Activated naive CD4-positive, alpha-beta T cell treated with anti-CD3 and anti-CD28 coated beads, Interleukin-2, amount 50 U/mL, for 72 hours (primary cell): Measurements from ENCODE around the gene WDR46. TPM values are rescaled to one million over a fixed set of nuclear protein-coding genes. Genes with fewer than 3 reads are reported as not detected.

Source experiments
- ATAC-seq, 2 donors: fragments of 150-1000 bp; cut with Tn5 transposase; 2 replicates each; pipeline ENCODE4 v1.10.0; 2021; ENCODE audit warnings: mild to moderate bottlenecking in 2 of 2, moderate library complexity in 2 of 2
- DNase-seq, 2 donors: peaks; one replicate each; pipeline ENCODE4 v3.0.0; 2021 to 2022; ENCODE audit warnings: low spot score in 2 of 2
- H3K27ac Mint-ChIP-seq, 2 donors: one replicate each; pipeline ENCODE4 v1.8.0; 2022; ENCODE audit warnings: mild to moderate bottlenecking in 2 of 2, mixed read lengths in 2 of 2
- H3K36me3 Mint-ChIP-seq, 2 donors: one replicate each; pipeline ENCODE4 v1.8.0; 2022; ENCODE audit warnings: mixed read lengths in 2 of 2
- H3K9me3 Mint-ChIP-seq, 2 donors: one replicate each; pipeline ENCODE4 v1.8.0; 2022; ENCODE audit warnings: mixed read lengths in 2 of 2
- total RNA-seq, 2 donors: library from RNA; stranded (reverse); gene quantifications; one replicate each; pipeline ENCODE4 v1.2.3, GENCODE V29; 2022

WDR46 gene
- total RNA-seq, 2 donors from 2014 or later, result 73.7 to 81.5 TPM

DNA sequence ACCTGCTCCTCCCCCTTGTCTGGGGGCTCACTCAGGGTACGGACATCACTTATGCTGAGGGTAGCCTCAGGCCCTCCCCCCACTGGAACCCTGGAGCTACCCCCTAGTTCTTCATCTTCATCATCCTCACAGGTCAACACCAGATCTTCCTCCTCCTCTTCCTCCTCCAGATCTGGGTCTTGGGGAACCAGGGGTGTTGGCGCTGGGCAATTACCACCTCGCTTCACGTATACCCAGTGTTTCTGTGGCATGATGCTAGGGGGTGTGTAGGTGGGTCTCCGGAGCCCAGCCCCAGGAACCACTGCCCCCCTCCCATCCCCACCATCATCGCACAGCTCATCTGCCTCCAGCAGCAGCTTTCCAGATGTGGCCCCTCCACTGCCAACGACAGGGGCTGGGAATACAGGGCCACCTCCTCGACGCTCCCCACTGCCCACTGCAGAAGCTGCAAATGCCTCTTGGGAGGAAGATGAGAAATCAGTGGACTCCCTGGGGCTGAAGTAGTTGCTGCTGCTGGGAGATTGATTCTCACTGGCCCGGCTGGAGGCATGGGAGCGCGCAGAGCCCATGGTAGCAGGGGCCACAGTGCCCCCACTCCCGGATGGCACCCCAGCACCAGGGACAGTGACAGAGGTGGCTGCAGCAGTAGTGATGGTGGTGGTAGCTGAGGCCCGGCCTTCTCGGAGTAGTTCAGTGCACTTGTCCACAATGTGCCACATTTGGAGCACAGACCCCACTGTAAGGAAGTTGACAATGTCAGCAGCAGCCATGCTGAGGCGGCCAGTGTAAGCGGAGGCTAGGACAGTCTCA, 27.0 kb upstream of the WDR46 start:
- no peak for DNase-seq
- H3K36me3 Mint-ChIP-seq, result peaks cover 34 to 59% of the 10 kb centered on the region in 2 donors
- no peaks in the 10 kb centered on the region for H3K9me3 Mint-ChIP-seq
- no peak for ATAC-seq
- H3K27ac Mint-ChIP-seq, result peak overlapping the region; percentile 84 to 98

DNA sequence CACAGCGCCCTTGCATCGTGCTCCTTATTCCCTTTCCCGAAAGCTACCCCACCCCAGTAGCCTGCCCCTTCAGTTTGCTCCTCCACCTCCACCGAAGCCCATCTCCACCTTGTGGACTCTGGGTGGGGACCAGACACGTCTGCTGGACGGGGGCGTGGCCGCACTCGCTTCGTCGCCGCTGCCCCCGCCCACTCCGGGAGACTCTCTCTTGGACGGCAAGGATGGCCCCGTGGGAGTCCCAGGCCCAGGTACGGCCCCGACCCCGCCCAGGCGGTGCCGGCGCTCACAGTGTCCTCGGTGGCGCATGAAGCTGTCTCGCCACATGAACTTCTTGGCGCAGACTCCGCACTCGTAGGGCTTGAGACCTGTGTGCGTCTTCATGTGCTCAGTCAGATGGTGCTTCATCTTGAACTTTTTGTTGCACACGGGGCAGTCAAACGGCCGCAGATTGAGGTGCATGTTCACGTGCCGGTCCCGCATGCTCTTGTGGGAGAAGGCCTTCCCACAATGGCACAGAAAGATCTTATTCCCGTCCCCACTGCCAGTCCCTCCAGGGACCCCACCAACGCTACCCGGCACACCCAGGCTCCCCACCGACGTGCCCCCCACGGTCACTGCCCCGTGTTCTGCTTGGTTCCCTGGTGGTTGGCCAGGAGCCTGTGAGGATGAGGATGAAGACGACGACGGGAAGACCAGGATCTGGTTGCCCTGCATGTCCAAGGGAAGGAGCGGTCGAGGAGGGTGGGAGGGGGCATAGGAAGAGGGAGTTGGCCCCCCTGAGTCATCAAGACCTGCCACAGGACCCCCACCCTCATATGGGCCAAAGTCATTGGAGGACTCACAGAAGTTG, 26.1 kb upstream of the WDR46 start:
- ATAC-seq, result no peak
- no peaks in the 10 kb centered on the region for H3K9me3 Mint-ChIP-seq

GRCh38 chr6:33314515-33314942, 25.5 kb upstream of the WDR46 start:
- peak overlapping the region; percentile 98 to 99 for H3K27ac Mint-ChIP-seq
- H3K36me3 Mint-ChIP-seq, result peaks cover 22 to 48% of the 10 kb centered on the region in 2 donors
- ATAC-seq (peak; percentile 21 to 59), DNase-seq (peak in 1 of 2 donors; percentile 56)
- no peaks in the 10 kb centered on the region for H3K9me3 Mint-ChIP-seq

More for the DNA sequence above, 26.1 kb upstream of the WDR46 start:
- no peak for DNase-seq
- Mint-ChIP-seq H3K36me3 (peaks cover 26 to 54% of the 10 kb centered on the region in 2 donors), H3K27ac (peak overlapping the region; percentile 98 to 99)

GRCh38 chr6:33313709-33314514, 24.9 kb upstream of the WDR46 start, which contains the start of gene TAPBP:
TSS of gene TAPBP (minus strand) at chr6:33314078. CDS start at chr6:33314041, 37 bp downstream.
- ATAC-seq (peak; percentile 65), DNase-seq (peak; percentile 73 to 93)
- Mint-ChIP-seq H3K36me3 (peaks cover 17 to 43% of the 10 kb centered on the region in 2 donors), H3K27ac (peak within 1 kb of the TSS; percentile 98 to 99), H3K9me3 (no peaks in the 10 kb centered on the region)

DNA sequence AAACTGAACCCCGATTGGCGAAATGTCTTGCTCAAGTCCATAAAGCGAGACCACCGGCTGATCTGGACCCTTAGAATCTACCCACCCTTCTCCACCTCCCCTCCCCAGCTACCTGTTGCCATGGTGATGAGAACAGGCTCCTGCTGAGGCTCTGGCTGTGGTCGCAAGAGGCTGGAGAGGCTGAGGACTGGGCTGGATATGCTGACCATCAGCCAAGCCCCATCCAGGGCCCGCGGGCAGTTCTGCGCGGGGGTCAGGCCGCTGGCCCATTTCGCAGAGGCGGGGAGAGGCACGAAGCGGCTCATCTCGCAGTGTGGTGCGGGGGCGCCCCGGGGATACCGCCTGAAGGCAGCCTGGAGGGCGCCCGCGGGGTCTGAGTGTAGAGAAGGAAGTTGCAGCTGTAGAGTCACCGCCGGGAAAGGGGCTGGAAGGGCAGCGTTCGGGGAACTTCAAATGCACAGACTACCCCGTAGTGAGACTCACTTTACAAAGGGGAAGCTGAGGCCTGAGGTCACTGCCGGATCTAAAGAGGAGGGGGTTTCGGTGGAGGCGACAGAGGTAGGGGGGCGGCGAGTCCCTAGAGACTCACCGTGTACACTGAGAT, 24.2 kb upstream of the WDR46 start:
- DNase-seq, result peak; percentile 51 to 83
- H3K27ac Mint-ChIP-seq, result peak overlapping the region; percentile 98 to 99
- no peaks in the 10 kb centered on the region for H3K9me3 Mint-ChIP-seq
- H3K36me3 Mint-ChIP-seq, result peaks cover 17 to 36% of the 10 kb centered on the region in 2 donors
- ATAC-seq, result peak; percentile 5 to 49

DNA sequence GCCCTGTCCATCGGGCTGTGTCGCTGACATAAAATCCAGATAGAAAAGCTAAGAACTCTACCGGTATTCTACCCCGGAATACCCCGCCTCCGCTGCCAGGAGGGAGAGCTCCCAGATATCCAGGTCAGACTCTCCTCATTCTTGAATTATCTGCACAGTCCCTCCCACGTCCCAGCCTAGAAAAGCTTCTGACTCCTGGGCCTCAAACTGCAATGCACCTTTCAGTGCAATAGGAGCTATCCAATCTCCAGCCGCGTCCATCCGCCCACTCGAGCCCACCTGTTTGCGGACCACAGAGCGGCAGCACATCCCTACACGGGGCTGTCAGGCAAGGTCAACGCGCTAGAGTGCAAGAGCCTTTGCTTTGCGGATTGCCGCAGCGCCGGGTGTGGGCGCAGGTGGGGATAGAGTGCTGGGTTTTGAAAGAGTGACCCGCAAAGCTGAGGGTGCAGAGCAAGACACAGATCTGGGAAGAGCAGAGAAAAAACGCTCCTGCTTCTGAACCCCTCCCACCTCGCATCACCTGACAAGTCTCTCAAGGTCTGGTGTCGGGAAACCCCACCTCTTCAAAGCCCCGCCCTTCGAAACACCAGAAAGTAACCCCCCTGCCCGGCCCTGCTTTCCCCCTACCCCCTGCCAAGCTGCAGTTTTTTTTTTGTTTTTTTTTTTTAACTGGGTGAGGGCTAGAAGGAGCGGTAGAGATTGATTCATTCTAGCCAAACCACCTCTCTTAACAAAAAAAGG, 23.5 kb upstream of the WDR46 start:
- no peaks in the 10 kb centered on the region for H3K9me3 Mint-ChIP-seq
- H3K36me3 Mint-ChIP-seq, result peaks cover 17 to 33% of the 10 kb centered on the region in 2 donors
- H3K27ac Mint-ChIP-seq, result peak overlapping the region; percentile 98 to 99
- ATAC-seq (peak; percentile 52), DNase-seq (peak; percentile 66 to 80)

GRCh38 chr6:33306356-33306755, 17.3 kb upstream of the WDR46 start:
- DNase-seq, result no peak
- peaks cover 7 to 24% of the 10 kb centered on the region in 2 donors for H3K36me3 Mint-ChIP-seq
- H3K27ac Mint-ChIP-seq, result peak overlapping the region in 1 of 2 donors; percentile 74
- no peaks in the 10 kb centered on the region for H3K9me3 Mint-ChIP-seq
- ATAC-seq, result no peak

DNA sequence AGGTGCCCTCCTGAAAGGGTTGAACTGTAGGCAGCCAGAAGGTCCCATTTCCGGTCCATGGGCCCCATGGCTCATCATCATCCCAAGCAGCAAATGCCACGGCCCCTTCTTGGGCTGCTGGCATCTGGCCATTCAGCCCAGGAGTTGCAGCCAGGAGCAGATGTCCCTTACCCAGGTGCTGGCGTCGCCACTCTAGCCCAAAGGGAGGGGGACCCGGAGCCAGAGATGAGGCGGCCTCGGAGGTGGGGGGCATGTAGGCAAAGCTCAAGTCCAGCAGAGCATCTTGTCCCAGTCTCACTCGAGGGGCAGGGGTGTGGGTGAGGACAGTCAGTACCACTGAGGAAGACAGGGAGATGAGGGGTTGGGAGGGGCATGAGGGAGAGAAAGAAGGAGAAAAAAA, 16.0 kb upstream of the WDR46 start:
- ATAC-seq (no peak), DNase-seq (no peak)
- Mint-ChIP-seq H3K27ac (peak overlapping the region in 1 of 2 donors; percentile 23), H3K9me3 (no peaks in the 10 kb centered on the region), H3K36me3 (peaks cover 7 to 31% of the 10 kb centered on the region in 2 donors)

DNA sequence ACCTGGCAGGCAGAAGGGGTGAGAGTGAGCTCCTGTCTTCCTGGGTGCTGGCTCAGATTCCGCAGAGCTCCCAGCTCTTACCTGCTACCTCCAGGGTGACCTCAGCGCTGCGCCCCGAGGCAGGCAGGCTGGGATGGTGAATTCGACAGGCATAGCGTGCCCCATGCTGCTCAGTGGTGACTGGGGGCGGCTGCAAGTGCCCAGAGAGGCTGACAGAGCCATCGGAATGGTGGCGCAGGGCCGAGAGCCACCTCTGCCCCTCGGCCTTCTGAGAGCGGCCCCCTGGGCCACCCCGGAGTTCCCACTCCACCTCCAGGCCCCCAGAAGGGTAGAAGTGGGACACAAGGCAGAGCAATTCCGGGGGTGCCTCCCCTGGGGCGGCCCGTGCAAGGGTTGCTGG, 15.2 kb upstream of the WDR46 start:
- DNase-seq (no peak), ATAC-seq (no peak)
- Mint-ChIP-seq H3K9me3 (no peaks in the 10 kb centered on the region), H3K27ac (no peak overlapping the region), H3K36me3 (peaks cover 7 to 39% of the 10 kb centered on the region in 2 donors)

- peaks cover 12 to 45% of the 10 kb centered on the region in 2 donors for H3K36me3 Mint-ChIP-seq
- H3K9me3 Mint-ChIP-seq, result no peaks in the 10 kb centered on the region
- ATAC-seq (no peak), DNase-seq (no peak)
- no peak overlapping the region for H3K27ac Mint-ChIP-seq
Observed at GRCh38 chr6:33301877-33302276, 12.8 kb upstream of the WDR46 start.

DNA sequence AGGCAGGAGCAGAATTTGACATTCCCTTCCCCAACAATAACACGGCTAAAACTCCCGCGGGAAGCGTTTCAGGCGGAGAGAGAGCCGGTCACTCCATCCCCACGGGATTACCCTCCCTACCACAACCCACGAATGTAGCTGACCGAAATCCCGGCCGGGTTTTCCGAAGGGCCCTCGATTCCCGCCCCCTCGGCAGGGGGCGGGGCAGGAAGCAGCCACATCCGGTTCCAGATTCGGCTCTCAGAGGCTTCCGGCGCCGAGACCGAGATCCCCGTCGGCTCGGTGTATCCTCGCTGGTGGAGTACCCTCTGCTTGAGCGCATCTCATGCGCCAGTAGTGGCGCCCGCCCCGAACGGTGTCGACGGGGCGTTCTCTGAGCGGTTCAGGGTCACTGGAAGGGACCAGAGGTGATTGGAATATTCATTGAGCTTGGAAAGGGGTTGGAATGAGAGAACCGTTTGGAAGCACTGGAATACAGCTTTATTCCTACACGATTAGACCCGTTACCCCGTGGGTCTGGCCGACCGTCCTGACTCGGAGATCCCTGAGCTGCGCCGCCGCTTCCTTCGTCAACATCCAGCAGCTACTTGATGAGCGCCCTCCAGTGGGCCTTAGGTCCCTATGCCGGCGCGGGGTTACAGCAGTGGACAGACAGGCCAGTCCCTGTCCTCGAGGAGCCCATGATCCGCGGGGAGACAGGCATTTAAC, 10.4 kb upstream of the WDR46 start:
- Mint-ChIP-seq H3K36me3 (peaks cover 5 to 39% of the 10 kb centered on the region in 2 donors), H3K9me3 (no peaks in the 10 kb centered on the region), H3K27ac (peak overlapping the region; percentile 92 to 97)
- DNase-seq, result peak; percentile 95
- peak; percentile 80 to 87 for ATAC-seq

- Mint-ChIP-seq H3K36me3 (peaks cover 5 to 35% of the 10 kb centered on the region in 2 donors), H3K27ac (peak within 1 kb of the TSS; percentile 92 to 99), H3K9me3 (no peaks in the 10 kb centered on the region)
- peak; percentile 27 to 32 for ATAC-seq
- peak in 1 of 2 donors; percentile 73 for DNase-seq
Observed at GRCh38 chr6:33298773-33299236, 9.8 kb upstream of the WDR46 start, which contains the start of gene RGL2. TSS of gene RGL2 (minus strand) at chr6:33298942. CDS start at chr6:33298610, 332 bp downstream.

- peak; percentile 74 to 80 for DNase-seq
- H3K36me3 Mint-ChIP-seq, result peaks cover 5 to 31% of the 10 kb centered on the region in 2 donors
- peak overlapping the region; percentile 92 to 99 for H3K27ac Mint-ChIP-seq
- no peaks in the 10 kb centered on the region for H3K9me3 Mint-ChIP-seq
- ATAC-seq, result peak; percentile 43 to 62
Observed at GRCh38 chr6:33297956-33298772, 9.1 kb upstream of the WDR46 start.
